Measurements from ENCODE around the gene BROX.
"Not testable (repeated sequence)": the region's sequence is repeated elsewhere in the genome, so short reads cannot be mapped to it uniquely, and the experiment has no call there.

BROX gene

GRCh38 chr1:222732216-222733159, 20.1 kb downstream of the BROX start:
- DNase-seq (ENCODE audit: low spot score): peak; percentile 61
- no peak for TF ChIP-seq CTCF (IDR thresholded peaks at IDR 0.05; ENCODE audit: extremely low read depth, missing control alignments)

GRCh38 chr1:222734740-222735139, 22.4 kb downstream of the BROX start:
- no peak for TF ChIP-seq CTCF (IDR thresholded peaks at IDR 0.05; ENCODE audit: extremely low read depth, missing control alignments)
- no peak for DNase-seq (ENCODE audit: low spot score)

GRCh38 chr1:222736470-222736869, 24.1 kb downstream of the BROX start:
- TF ChIP-seq CTCF (IDR thresholded peaks at IDR 0.05; ENCODE audit: extremely low read depth, missing control alignments): no peak
- no peak for DNase-seq (ENCODE audit: low spot score)

GRCh38 chr1:222736972-222737371, 24.6 kb downstream of the BROX start, which contains the start of gene FAM177B:
TSS of gene FAM177B (plus strand) at chr1:222737202. CDS start at chr1:222746546, 9,344 bp downstream.
- no peak for DNase-seq (ENCODE audit: low spot score)
- no peak for TF ChIP-seq CTCF (IDR thresholded peaks at IDR 0.05; ENCODE audit: extremely low read depth, missing control alignments)

GRCh38 chr1:222739465-222739864, 27.1 kb downstream of the BROX start:
- no peak for DNase-seq (ENCODE audit: low spot score)
- no peak for TF ChIP-seq CTCF (IDR thresholded peaks at IDR 0.05; ENCODE audit: extremely low read depth, missing control alignments)

- TF ChIP-seq CTCF (IDR thresholded peaks at IDR 0.05; ENCODE audit: extremely low read depth, missing control alignments): no peak
- no peak for DNase-seq (ENCODE audit: low spot score)
Observed at GRCh38 chr1:222739929-222740328, 27.6 kb downstream of the BROX start.

- DNase-seq (ENCODE audit: low spot score): not testable (repeated sequence)
Observed at GRCh38 chr1:222741630-222742457, 29.5 kb downstream of the BROX start.
